Panc1 (cell line): ENCODE data around the gene PAK4. TPM values are rescaled to one million over a fixed set of nuclear protein-coding genes. Genes with fewer than 3 reads are reported as not detected.

Source experiments
- ATAC-seq: fragments of 200-7000 bp; cut with Tn5 transposase; 2 replicates; pipeline ENCODE4 v1.9.1; 2020; ENCODE audit warnings: mild to moderate bottlenecking, moderate library complexity
- BruUV-seq: library from RNA; stranded (reverse); fragments of 400-500 nt; replicated peaks from 2 replicates; lab custom pipeline; 2021; lab: Mats Ljungman, UMichigan
- CTCF ChIA-PET: fragments of 300-600 bp; sonication (Branson Sonifier 250); formaldehyde crosslinking; loops from one replicate; lab custom pipeline; 2022; ENCODE audit warnings: antibody characterized with exemption; lab: Charles Lee
- POLR2A ChIA-PET: fragments of 300-600 bp; sonication (Branson Sonifier 250); formaldehyde crosslinking; loops from one replicate; lab custom pipeline; 2022; ENCODE audit warnings: antibody characterized with exemption; lab: Charles Lee
- DNase-seq: peaks from one replicate; pipeline ENCODE4 v3.0.0-alpha.2; 2010; ENCODE audit warnings: low read depth, low spot score
- H3K27ac ChIP-seq: 2 replicates; pipeline ENCODE4 v1.5.1; 2011; ENCODE audit warnings: mild to moderate bottlenecking, low read length, inconsistent platforms
- H3K27me3 ChIP-seq: fragments of 200-500 bp; sonication (Bioruptor generic); 2 replicates; pipeline ENCODE4 v1.6.0; 2014; ENCODE audit warnings: low read length, inconsistent platforms; ENCODE audit not compliant: control insufficient read depth, insufficient read depth
- H3K36me3 ChIP-seq: fragments of 200-500 bp; sonication (Bioruptor generic); 2 replicates; pipeline ENCODE4 v1.5.1; 2014; ENCODE audit warnings: inconsistent platforms, mild to moderate bottlenecking, low read length, moderate library complexity; ENCODE audit not compliant: control insufficient read depth, insufficient read depth
- H3K4me1 ChIP-seq: 2 replicates; pipeline ENCODE4 v1.5.1; 2011; ENCODE audit warnings: inconsistent platforms, mild to moderate bottlenecking, low read length, moderate library complexity; ENCODE audit not compliant: control insufficient read depth, insufficient read depth
- H3K4me3 ChIP-seq, 2 experiments: 2 replicates each; pipeline ENCODE4 v1.5.1; 2011 to 2012; ENCODE audit warnings: low read depth in 2 of 2, low read length in 2 of 2, mild to moderate bottlenecking in 2 of 2, inconsistent platforms in 1 of 2, moderate library complexity in 1 of 2
- H3K9me3 ChIP-seq: fragments of 200-500 bp; sonication (Bioruptor generic); 2 replicates; pipeline ENCODE4 v1.5.1; 2014; ENCODE audit warnings: low read depth, mild to moderate bottlenecking, inconsistent platforms, low read length, moderate library complexity; ENCODE audit not compliant: control insufficient read depth, insufficient read depth
- POLR2AphosphoS5 ChIP-seq: IDR thresholded peaks from 2 replicates; pipeline ENCODE4 v1.6.1; 2012; ENCODE audit warnings: mild to moderate bottlenecking, low read depth, low read length, moderate library complexity
- REST ChIP-seq, 2 experiments: IDR thresholded peaks; 2 replicates each; pipeline ENCODE4 v1.6.1; 2011 to 2012; ENCODE audit warnings: low read depth in 2 of 2, control low read depth in 1 of 2, low read length in 1 of 2, mild to moderate bottlenecking in 1 of 2, moderate library complexity in 1 of 2; ENCODE audit not compliant: insufficient read depth in 1 of 2
- SIN3A ChIP-seq: IDR thresholded peaks from 2 replicates; pipeline ENCODE4 v1.6.1; 2012; ENCODE audit warnings: low read depth, mild to moderate bottlenecking, low read length, moderate library complexity, borderline replicate concordance; ENCODE audit not compliant: insufficient read depth
- TCF7L2 ChIP-seq: IDR thresholded peaks from 2 replicates; pipeline ENCODE4 v1.6.1; 2011; ENCODE audit warnings: mild to moderate bottlenecking, low read depth, low read length, inconsistent platforms
- in situ Hi-C: cut with HindIII; loops from 2 replicates; pipeline ENCODE4 v1.10.0; 2016; ENCODE audit warnings: low sequenced_read_pairs, low pct_unique_long_range_greater_than_20kb
- intact Hi-C: fragments of 100-400 bp; cut with micrococcal nuclease; formaldehyde crosslinking; loops from one replicate; pipeline ENCODE4 v1.10.0; 2022; ENCODE audit not compliant: unreplicated experiment
- total RNA-seq: library from RNA; stranded (reverse); gene quantifications from one replicate; pipeline ENCODE4 v1.2.1, GENCODE V29; 2021; ENCODE audit not compliant: unreplicated experiment
- TF ChIP-seq, protein P1 (sequence below): fragments of 450-650 bp; IDR thresholded peaks from 2 replicates; pipeline ENCODE4 v1.5.1; 2017; ENCODE audit warnings: mild to moderate bottlenecking

PAK4 gene
- total RNA-seq, 1 experiment from 2014 or later, result 311 TPM

DNA sequence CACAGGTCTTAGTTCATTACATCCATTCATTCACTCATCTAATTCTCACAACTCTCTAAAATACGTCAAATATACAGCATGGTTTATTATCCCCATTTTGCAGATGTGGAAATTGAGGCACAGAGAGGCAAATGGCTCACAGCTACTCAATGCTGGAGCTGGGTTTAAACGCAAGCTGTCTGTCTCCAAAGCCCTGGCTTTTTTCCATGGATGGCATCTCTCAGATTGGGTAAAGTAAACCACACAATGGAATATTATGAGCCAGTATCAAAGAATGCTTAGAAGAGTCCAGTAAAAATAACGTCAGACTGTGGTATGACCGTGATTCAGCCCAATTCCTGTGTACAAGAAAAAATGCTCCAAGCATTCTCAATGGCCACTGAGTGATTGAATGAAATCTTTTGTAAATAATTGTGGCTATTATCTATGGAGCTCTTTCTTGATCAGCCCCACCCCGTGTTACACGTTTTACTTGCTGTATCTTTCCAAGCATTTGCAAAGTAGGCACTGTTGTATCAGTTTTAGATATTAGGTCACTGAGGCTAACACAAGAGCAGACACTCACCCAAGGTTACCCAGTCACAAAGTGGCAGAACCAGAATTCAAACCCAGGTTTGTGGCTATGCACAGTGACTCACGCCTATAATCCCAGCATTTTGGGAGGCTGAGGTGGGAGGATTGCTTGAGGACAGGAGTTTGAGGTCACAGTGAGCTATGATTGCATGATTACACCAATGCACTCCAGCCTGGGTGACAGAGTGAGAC lies 47.0 kb upstream of the PAK4 start:
- intact Hi-C loops, result no loop called here
- peaks cover 73% of the 10 kb centered on the region for H3K4me1 ChIP-seq
- DNase-seq, result peak; percentile 100
- H3K27ac ChIP-seq, result peak overlapping the region; percentile 75
- peak; percentile 86 for ATAC-seq
- CTCF ChIA-PET, result interaction anchor here (0.7 to 0.8 kb wide), 2 partner anchors 102 to 309 kb away, joined by 3 to 4 read pairs; no protein-coding TSS in a partner anchor
- no peaks in the 10 kb centered on the region for H3K9me3 ChIP-seq
- in situ Hi-C loops, result no loop called here
- TF ChIP-seq, protein P1, sequence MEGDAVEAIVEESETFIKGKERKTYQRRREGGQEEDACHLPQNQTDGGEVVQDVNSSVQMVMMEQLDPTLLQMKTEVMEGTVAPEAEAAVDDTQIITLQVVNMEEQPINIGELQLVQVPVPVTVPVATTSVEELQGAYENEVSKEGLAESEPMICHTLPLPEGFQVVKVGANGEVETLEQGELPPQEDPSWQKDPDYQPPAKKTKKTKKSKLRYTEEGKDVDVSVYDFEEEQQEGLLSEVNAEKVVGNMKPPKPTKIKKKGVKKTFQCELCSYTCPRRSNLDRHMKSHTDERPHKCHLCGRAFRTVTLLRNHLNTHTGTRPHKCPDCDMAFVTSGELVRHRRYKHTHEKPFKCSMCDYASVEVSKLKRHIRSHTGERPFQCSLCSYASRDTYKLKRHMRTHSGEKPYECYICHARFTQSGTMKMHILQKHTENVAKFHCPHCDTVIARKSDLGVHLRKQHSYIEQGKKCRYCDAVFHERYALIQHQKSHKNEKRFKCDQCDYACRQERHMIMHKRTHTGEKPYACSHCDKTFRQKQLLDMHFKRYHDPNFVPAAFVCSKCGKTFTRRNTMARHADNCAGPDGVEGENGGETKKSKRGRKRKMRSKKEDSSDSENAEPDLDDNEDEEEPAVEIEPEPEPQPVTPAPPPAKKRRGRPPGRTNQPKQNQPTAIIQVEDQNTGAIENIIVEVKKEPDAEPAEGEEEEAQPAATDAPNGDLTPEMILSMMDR, result no peak
- TF ChIP-seq POLR2AphosphoS5, result peak; percentile 93
- TF ChIP-seq SIN3A, result no peak
- no peak for TF ChIP-seq REST (IDR thresholded peaks at IDR 0.05; ENCODE audit: insufficient read depth in 1 of 2, low read depth in 2 of 2, low read length in 1 of 2)
- peak; percentile 98 for TF ChIP-seq TCF7L2
- H3K4me3 ChIP-seq, result peak overlapping the region in 1 of 2 experiments; percentile 2; a peak in 1 of 4 replicates
- no peaks in the 10 kb centered on the region for H3K27me3 ChIP-seq
- BruUV-seq, result no TSS peak
- H3K36me3 ChIP-seq, result no peaks in the 10 kb centered on the region
- POLR2A ChIA-PET, result interaction anchor here (0.6 kb wide), 4 partner anchors 12 to 97 kb away, joined by 3 to 10 read pairs (median 4); no protein-coding TSS in a partner anchor

DNA sequence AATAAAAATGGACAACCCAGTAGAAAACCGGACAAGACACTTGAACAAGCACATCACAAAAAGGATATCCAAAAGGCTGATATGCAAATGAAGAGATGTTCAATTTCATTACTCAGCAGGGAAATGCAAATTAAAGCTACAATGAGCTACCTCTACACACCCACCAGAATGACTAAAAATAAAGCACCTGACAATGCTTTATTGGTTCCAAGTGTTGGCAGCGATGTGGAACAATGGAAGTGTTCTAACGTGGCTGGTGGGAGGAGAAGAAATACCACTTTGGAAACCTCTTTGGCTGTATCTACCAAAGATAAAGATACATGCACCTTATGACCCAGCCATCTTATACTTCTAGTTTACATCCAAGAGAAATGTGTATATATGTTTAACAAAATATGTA lies 45.2 kb upstream of the PAK4 start:
- POLR2A ChIA-PET, result interaction anchor here (0.6 kb wide), 1 partner anchor 103 kb away, joined by 4 read pairs; no protein-coding TSS in a partner anchor
- H3K27me3 ChIP-seq, result no peaks in the 10 kb centered on the region
- intact Hi-C loops (no loop called here), in situ Hi-C loops (no loop called here)
- no TSS peak for BruUV-seq
- CTCF ChIA-PET, result interaction anchor here (0.6 kb wide), 1 partner anchor 118 kb away, joined by 3 read pairs; no protein-coding TSS in a partner anchor
- H3K9me3 ChIP-seq, result no peaks in the 10 kb centered on the region
- TF ChIP-seq, protein P1, result no peak
- TF ChIP-seq TCF7L2 (no peak), POLR2AphosphoS5 (no peak), REST (IDR thresholded peaks at IDR 0.05; ENCODE audit: insufficient read depth in 1 of 2, low read depth in 2 of 2, low read length in 1 of 2) (no peak)
- H3K4me3 ChIP-seq, result no peak overlapping the region
- H3K36me3 ChIP-seq, result no peaks in the 10 kb centered on the region
- H3K4me1 ChIP-seq, result peaks cover 74% of the 10 kb centered on the region
- ATAC-seq (no peak), DNase-seq (no peak)
- H3K27ac ChIP-seq, result peak overlapping the region; percentile 42
